CD4-positive, alpha-beta T cell treated with Interleukin-15 for 1 hour (primary cell): ENCODE results near the gene TDRKH.

ENCODE experiments used
- DNase-seq: peaks from one replicate; pipeline ENCODE4 v3.0.0-alpha.2; 2020

The TDRKH gene, protein sequence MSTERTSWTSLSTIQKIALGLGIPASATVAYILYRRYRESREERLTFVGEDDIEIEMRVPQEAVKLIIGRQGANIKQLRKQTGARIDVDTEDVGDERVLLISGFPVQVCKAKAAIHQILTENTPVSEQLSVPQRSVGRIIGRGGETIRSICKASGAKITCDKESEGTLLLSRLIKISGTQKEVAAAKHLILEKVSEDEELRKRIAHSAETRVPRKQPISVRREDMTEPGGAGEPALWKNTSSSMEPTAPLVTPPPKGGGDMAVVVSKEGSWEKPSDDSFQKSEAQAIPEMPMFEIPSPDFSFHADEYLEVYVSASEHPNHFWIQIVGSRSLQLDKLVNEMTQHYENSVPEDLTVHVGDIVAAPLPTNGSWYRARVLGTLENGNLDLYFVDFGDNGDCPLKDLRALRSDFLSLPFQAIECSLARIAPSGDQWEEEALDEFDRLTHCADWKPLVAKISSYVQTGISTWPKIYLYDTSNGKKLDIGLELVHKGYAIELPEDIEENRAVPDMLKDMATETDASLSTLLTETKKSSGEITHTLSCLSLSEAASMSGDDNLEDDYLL

DNA sequence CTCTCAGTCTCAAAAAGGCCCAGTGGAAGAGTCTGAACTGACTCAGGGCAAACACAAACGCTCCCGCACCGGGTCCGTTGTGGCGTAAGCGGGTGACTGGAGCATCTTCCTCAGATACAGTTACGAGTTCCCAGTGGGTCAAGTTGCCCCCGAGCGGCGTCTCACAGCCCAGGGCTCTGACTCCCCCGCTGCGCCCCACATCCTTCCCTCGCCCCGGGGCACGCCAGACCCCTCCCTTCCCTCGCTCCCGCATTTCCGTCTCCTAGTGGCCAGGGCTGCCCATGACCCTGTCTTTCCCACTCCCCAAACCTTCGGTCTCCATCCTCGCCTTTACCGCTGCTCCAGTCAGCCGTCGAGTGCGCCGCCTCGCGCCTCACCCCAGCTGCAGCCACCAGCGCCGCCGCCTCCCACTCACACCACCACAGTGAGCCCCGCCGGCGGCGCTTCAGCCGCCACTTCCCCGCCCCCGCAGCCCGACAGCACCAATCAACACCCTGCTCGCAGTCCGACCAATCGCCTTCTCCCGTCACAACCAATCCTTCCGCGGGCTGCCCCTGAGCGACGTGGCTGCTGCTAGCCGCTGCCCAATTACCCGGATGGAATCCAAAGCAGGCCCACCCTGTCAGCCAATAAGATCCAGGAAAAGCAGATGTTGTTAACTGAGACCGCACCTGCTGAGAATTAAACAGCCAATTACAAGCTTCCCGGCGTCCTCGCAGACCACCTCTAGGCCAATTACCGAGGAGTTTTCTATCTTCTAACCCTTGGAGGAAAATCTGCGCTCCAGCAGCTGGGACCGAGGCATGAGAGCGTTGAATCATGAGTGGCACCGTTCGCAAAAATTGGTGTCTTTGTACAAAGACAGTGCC lies at the start of gene TDRKH:
TSS of gene TDRKH (minus strand) at position 430 of the 869 bp plus-strand sequence. CDS start 7,478 bp downstream, outside the sequence.
- peak; percentile 99 for DNase-seq

DNA sequence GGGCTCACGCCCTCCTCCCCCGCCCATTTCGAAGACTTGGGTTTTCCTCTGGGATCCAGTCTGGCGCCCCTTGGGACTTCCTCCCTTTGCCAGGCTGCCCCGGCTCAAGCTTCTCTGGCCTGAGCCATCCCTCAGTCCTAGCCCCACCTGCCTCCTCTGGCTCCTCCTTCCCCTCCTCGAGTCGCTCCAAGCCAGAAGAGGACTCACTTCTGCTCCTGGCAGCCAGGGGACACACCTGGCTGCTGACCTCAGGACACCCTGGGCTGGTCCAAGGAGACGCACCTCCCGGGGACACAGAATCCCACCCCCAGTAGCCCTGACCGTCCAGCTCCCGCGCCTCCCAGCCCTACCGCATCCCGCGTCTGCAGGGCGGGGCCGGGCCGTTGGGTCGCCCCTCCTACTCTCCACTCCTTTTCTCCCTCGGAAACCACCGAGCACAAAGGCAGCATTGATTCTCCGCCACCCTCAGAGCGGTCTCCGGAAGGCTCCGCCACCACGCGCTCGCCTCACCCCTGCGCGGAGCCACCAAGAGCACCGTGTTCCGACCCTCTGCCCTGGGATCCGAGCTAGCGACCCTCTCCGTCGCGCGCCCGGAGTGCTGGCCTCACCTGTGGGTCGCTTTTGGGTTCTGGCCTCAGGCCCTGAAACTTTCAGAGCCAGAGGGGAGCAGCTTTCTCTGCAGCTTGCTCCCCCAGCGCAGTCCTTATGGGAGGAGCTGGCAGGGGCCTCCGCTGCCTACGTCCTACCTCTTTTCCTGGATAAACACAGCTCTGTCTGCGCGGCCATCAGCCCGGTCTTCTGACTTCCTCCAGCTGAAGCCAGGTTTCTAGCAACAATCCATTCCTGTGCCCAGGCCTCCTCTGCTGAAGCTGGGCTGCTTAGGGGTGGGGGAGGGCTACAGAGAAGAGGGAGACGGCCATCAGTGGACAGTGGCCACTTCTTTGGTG lies 49.4 kb upstream of the TDRKH start, which contains the start of gene C2CD4D:
TSS of gene C2CD4D (minus strand) at position 364 of the 947 bp plus-strand sequence. CDS start 831 bp downstream, outside the sequence.
- peak; percentile 71 for DNase-seq

DNA sequence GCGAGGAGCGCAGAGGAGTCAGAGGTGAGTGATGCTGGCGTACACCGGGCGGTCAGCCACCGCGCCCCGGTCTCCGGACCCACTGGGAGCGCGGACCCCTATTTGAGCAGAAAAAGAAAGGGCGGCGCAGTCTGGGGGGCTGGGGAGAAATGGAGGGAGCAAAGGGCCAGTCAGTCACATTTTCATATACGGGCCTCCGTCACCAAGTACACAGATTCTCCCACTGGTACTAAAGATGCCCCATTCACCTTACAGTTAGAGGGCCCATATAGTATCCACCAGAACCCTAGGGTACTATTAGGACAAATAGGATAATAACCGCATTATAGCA lies 48.7 kb upstream of the TDRKH start:
- DNase-seq, result no peak

DNA sequence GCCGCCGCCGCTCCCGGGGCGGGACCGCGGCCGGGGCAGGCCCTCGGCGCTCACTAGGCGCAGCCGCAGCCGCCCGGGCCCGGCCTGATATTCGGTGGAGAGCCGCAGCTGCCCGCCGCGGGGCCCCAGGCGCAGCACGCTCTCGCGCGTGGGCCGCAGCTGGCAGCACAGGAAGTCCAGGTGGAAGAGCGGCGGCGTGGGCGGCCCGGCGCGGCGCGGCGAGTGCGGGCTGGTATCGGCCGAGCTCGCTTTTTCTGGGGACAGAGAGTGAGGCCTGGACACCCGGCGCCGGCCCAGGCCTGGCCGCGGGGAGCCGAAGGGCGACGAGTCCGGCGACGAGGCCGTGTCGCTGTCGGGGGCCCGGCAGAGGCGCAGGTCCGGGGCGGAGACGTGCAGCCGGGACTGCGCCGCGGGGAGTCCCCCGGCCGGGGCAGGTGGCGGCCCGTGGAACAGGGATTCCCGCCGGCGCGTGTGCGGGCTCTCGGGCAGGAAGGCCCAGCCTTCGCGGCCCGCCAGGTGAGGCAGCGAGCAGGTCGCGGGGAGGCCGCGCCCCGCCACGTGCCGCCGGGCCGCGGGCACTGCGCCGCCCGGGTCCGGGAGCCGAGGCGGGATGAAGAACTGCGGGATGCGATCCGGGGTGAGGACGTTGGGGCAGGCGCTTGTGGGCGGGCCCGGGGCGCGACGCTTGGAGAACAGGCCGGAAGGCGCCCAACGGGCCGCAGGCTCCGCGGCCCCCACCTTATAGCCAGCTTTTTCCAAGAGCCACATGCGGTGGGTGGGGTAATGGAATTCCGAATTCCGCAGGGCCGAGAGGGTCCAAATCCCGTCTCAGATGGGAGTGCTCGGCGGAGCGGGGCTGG lies 48.2 kb upstream of the TDRKH start:
- DNase-seq, result no peak

DNA sequence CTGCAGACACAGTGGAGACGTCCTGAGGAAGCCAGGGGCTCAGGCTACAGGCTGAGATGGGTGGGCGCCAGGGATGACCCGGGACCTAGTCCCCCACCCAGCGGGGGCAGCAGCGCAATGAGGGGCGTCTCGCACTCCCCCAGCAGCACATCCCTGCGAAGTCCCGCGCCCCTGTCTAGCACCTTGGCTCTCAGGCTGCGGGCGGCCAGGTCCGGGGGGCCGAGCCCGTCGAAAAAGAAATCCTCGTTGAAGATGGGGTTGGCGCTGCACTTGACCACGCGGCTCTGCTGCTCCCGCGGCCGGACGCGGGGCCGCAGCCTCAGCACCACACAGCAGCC lies 47.6 kb upstream of the TDRKH start:
- no peak for DNase-seq

DNA sequence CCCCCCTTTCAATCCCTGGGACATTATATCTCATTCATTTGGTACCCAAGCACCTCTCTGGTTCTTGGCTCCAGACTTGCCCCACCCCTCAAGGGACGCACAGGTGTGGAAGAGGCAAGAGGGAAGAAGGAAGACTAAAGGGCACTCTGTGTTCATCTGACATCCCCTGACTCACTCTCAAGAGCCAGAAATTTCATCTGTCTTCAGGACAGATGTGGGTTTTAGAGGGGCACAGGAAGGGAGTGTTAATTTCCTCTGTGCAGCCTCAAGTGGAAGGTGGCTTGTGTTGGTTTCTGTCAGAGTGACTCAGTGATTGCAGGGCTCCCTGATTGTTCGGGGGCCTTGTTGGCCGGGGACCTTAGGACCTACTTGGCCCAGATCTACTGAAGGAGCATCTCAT lies 46.9 kb upstream of the TDRKH start:
- DNase-seq, result no peak

DNA sequence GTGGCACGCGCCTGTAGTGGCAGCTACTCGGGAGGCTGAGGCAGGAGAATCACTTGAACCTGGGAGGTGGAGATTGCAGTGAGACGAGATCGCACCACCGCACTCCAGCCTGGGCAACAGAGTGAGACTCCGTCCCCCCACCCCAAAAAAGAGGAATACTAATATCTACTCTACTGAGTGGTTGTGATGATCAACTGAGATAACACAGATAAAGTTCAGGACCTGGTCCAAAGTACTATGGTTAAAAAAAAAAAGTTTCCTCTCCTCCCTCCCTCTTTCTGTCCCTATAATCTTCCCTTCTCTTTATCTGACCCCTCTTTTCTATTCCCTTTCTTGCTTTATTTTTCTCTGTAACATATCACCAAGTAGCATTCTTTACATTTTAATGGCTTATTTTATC lies 45.3 kb upstream of the TDRKH start:
- DNase-seq, result no peak

DNA sequence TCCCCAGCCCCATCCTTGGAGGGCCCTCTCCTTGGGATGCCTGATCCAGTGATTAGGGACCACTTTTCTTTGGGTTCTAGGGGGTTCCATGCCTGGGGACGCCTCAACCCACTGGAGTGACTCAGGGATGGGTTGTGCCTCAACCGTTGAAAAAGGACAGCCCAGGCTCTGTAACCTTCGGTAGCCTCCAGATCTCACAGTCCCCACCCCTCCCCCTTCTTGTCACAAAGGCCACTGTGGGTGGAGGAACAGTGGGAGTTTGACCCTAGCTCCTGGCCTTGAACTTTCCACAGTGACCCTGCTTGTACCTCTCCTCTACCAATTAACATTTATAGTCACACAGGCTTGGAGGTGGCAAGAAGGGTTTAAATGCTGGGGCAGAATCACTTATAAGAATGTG lies 43.9 kb upstream of the TDRKH start:
- no peak for DNase-seq

DNA sequence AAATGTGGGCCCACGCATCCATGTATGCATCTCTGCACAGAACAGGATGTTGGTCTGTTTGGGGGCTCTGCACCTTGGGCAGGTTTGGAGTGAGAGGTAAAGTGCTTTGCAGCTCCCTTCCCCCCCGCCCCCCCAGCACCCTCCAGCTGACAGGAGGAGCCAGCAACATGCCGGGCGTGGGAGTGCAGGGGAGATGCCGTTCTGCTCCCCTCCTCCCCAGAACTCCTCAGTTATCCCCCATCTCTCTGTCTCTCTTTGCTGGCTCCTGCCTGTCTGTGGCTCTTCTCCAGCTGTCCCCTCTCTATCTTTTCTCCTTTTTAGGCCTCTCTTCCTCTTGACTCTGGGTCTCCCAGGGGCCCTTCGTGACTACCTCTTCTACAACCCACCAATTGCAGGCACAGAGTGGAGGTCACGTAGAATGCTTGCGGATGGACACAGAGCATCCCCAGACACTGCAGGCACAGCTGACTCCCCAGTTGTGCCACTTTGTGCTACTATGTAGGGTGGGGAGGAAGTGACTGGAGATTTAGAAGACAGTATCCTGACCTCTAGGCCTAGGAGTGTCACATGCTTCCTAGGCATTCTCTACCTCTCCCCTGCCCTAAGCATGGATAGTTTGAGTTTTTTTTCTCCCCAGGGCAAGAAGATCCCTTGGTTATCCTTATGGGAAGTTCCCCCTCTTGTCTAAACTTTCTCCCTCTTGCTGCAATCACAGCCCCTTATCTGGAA lies 43.0 kb upstream of the TDRKH start:
- DNase-seq, result no peak

DNA sequence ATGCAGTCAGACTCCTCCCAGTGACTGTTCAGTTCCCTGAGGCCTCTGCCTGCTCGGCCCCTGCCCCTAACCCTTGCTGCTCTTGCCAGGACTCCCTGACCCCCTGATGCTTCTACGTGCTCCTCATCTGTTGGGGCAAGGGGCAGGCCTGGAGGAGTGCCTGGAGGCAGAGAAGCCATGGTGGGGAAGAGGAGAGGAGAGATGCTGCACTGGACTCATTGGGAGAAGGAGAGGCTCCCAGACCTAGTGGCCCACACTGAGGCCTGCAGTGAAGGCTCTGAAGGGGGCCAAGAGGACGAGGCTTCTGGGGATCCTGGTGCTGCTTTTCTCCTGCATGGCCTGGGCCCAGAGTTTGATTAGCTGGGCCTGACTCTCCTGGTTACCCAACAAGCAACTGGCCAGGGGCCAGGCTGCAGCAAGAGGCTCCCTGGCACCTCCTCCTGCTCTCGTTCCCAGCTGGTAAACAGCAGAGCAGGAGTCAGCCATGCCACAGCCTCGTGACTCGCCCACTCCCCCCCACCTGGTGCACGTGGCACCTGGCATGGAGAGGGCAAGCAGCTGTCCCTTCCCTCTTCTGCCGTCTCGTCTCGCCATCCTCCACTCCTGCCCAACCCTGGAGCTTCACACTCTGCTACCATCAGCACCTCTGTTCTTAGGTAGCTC lies 42.1 kb upstream of the TDRKH start:
- DNase-seq, result no peak

DNA sequence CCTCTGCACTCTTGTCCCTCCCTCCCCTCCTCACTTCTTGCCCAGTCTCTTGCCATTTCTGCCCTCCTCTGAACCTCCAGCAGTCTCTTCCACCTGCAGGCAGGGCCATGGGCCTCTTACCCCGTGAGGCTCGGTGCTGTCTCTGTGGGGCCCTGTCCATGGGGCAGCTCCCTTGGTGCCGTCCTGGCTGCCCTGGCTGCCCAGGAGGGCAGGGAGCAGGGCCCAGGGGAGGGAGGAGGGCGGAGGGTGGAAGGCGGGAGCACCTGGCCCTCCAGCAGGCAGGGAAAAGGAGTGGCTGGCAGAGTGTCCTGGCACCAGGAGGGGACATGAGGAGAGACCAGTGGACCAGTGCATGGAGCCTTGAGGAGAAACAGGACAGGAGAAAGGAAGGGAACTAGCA lies 41.3 kb upstream of the TDRKH start, which contains the start of gene RORC:
TSS of gene RORC (minus strand) at position 198 of the 400 bp plus-strand sequence. CDS start at position 160, 38 bp downstream.
- DNase-seq, result no peak

DNA sequence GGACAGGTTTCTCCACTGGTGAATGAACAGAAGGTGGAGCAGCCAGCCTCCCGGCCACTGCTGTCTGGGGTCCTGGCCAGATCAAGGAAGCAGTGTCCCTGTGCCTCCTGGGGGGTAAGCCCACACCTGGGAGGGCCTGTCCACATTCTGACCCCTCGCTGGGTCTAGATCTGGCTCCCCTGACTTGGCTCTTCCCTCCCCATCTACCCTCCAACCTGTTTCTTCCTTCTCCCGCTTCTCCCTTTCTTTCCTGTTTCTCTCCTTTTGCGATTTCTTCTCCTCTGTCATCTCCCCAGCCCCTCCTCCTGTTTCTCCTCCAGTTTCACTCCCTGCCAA lies 40.9 kb upstream of the TDRKH start:
- DNase-seq, result no peak

DNA sequence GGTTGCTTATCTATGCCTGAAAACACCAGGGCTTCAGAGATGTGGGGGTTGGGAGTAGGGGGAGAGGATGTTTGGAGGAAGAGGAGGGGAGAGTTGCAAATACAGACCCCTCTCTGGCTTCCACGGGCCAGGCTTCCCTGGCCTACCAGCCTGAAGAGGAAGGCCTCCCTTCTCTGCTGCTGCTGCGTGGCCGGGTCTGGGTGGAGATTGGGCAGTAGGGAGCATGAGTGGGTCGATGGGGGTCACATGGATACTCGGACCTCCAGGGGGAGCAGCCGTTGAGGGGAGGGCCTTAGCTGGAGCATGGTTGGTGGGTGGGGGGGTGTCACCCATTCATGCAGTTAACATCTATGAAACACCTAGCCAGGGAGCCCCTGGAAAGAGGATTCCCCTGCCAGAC lies 39.8 kb upstream of the TDRKH start:
- no peak for DNase-seq

DNA sequence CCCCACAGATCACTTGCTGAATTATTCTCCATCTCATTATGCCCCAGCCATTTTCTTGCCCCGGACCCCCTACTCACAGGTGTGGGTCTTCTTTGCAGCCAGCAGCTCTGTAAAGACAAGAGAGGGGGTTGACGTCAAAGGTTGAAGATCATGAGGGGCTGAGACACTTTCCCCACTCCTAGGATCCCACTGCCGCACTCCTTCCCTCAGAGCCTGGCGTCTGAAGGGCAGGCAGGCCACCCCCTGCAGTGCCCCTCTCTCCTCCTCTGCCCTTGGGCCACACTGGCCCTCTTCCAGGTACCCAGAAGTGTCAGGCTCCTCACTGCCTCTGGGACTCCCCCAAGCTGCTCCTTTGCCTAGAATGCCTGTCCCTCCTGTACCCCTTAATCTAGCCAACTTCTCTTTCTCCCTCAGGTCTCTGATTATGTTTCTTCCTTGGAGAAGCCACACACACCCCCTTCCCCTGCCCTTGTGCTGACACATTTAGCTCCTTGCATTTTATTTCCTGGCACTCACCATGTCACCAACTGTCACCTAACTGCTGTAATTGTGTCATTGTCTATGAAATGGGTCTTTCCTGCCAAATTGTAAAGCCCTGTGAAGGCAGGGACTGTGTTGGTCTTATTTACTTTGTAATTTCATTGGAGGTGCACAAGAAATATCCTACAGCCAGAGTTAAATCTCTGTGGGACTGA lies 39.2 kb upstream of the TDRKH start:
- DNase-seq, result no peak

DNA sequence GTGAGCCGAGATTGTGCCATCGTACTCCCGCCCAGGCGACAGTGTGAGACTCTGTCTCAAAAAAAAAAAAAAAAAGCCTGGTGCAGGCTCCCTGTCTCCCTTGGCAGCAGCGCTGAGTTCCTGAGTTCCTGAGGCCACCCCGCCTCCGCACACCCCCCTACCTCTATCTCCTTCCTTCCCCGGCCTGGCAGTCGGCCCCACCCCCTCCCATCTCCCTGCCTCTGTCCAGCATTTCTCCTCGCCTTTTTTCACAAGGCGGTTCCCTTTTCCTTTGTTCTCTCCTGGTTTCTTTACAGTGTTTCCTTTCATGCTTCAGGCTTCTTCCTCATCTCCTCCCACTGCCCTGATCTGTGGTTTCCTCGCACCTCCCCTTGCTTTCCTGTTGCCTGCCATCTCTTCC lies 38.6 kb upstream of the TDRKH start:
- DNase-seq, result no peak

DNA sequence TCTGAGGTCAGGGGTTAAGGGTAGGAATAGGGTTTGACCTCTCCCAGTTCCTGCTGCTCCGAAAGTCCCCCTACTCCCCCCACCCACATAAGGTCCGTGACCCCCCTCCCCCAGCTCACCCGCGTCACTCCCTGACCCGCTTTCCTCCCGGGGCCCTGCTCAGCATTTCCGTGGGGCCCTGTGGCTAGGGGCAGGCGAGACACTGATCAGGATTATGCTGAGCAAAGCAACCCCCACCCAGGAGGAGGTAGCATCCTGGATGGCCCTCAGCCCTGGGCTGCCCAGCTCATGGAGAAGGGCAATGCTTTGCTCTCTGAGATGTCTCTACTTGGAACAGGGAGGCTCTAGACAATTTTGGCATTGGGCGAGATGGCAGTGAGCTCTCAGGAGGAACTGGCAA lies 37.6 kb upstream of the TDRKH start:
- no peak for DNase-seq

DNA sequence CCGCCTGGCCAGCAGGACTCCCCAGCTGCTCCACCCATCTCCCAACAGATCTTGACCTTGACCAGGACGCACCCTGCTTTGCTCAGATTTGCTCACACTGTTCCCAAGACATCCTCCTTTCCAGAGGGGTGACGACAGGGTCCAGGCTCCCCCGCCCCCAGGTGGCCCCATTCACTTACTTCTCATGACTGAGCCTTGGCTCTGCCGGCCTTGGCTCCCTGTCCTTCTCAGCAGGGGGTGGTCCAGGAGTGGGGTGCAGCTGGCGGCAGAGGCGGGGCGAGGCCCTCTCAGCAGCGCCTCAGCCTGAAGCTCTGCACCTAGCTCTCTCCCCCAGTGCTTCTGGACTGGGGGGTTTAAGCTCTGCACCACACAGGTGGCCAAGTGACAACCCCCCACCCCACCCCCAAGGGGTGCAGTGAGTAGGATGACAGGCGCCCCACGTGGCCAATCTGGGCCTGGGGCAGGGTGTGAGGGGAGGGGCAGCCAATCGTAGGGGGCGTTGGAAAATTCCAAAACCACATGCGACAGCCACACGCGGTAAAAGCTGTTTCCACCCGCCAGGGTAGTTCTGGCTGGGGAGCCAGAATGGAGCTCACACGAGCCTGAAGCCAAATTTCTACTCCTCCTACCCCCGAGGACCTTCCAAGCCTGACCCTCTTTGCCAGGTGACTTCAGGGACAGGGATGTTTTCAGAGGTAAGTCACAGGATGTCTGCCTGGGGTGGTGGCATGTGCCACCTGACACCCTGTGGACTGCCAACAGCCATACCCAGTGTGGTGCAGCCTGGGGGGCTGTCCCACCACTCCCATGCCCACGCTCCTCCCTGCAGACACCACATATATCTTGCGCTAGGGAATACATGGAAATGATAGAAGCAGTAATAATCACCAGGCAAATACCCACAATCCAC lies 35.7 kb upstream of the TDRKH start:
- DNase-seq, result no peak

DNA sequence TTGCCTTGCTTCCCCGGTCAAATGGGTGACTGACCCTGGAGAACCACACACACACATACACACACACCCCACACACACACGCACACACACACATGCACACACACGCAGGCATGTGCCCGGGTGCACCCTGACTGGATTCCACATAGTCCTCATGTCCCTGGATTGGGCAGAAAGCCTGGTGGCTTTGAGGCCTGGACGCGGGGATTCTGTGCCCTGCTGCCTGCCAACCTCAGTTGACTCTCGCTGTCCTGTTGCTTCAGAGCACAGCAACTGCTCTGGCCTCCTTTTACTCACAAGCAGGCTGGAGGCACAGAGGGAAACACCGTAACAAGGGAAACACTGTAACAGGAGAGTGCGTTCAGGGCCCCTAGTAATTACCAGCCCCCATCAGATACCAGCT lies 34.9 kb upstream of the TDRKH start:
- DNase-seq, result no peak

DNA sequence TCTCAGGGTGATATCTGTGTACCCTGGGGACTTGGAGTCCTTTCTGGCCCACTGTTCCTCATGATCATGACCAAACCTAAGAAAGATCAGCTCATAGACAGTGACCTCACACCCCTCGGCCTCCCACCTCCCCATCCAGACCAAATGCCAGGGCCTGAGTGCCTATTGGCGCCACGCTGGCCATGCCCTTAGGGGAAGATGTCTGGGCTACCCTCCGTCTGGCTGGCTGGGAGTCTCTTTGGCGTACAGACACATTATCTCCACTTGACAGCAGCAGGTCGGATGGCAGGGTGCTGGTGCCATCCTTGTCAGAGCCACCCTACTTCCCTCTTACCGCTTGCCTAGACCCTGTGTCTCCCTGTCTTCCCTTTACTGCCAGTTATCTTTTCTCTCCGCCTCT lies 32.9 kb upstream of the TDRKH start:
- no peak for DNase-seq
